DND-41 (cell line): ENCODE measurements around the gene HOXC11.

ENCODE experiments used
- ATAC-seq: fragments of 200-7000 bp; cut with Tn5 transposase; 3 replicates; pipeline ENCODE4 v1.9.1; 2021; ENCODE audit warnings: low read depth; ENCODE audit not compliant: insufficient read depth
- DNase-seq: peaks from one replicate; pipeline ENCODE4 v3.0.0-alpha.2; 2020
- H2AFZ ChIP-seq: 2 replicates; pipeline ENCODE4 v1.6.0; 2012; ENCODE audit warnings: low read depth, low read length
- H3K27ac ChIP-seq: 2 replicates; pipeline ENCODE4 v1.5.1; 2012; ENCODE audit warnings: low read length, inconsistent platforms
- H3K27me3 ChIP-seq: fragments of 200-600 bp; sonication (generic); 2 replicates; pipeline ENCODE4 v1.6.0; 2012; ENCODE audit warnings: low read length, mild to moderate bottlenecking, inconsistent platforms; ENCODE audit not compliant: insufficient read depth, poor library complexity
- H3K36me3 ChIP-seq: 2 replicates; pipeline ENCODE4 v1.5.1; 2012; ENCODE audit warnings: low read length, inconsistent platforms; ENCODE audit not compliant: insufficient read depth
- H3K4me1 ChIP-seq: 2 replicates; pipeline ENCODE4 v1.5.1; 2012; ENCODE audit warnings: mild to moderate bottlenecking, low read length; ENCODE audit not compliant: insufficient read depth
- H3K4me2 ChIP-seq: 2 replicates; pipeline ENCODE4 v1.6.0; 2012; ENCODE audit warnings: mild to moderate bottlenecking, moderate library complexity, low read length, inconsistent platforms; ENCODE audit not compliant: insufficient read depth
- H3K4me3 ChIP-seq, 2 experiments: fragments of 200-600 bp in 1 of 2; shearing (Covaris generic) in 1 of 2; 2 replicates each; pipeline ENCODE4 v1.5.1; 2012 to 2016; ENCODE audit warnings: inconsistent platforms in 2 of 2, low read length in 2 of 2, mild to moderate bottlenecking in 2 of 2, low read depth in 1 of 2, moderate library complexity in 1 of 2
- H3K79me2 ChIP-seq: 2 replicates; pipeline ENCODE4 v1.6.0; 2012; ENCODE audit warnings: low read length, inconsistent platforms; ENCODE audit not compliant: insufficient read depth
- H3K9ac ChIP-seq: 2 replicates; pipeline ENCODE4 v1.6.0; 2012; ENCODE audit warnings: low read depth, mild to moderate bottlenecking, inconsistent platforms, low read length, moderate library complexity
- H3K9me3 ChIP-seq: 2 replicates; pipeline ENCODE4 v1.5.1; 2012; ENCODE audit warnings: low read length, moderate library complexity, mild to moderate bottlenecking, inconsistent platforms; ENCODE audit not compliant: insufficient read depth, severe bottlenecking
- H4K20me1 ChIP-seq: 2 replicates; pipeline ENCODE4 v1.6.0; 2012; ENCODE audit warnings: low read length; ENCODE audit not compliant: insufficient read depth
- EZH2 ChIP-seq: IDR thresholded peaks from 3 replicates; pipeline ENCODE4 v1.6.1; 2012; ENCODE audit warnings: borderline replicate concordance, low read depth, mild to moderate bottlenecking, moderate library complexity, low read length, inconsistent platforms; ENCODE audit not compliant: severe bottlenecking
- TF ChIP-seq, protein P1 (sequence below): IDR thresholded peaks from 2 replicates; pipeline ENCODE4 v1.5.1; 2012; ENCODE audit warnings: borderline replicate concordance, low read length, moderate library complexity, mild to moderate bottlenecking; ENCODE audit not compliant: poor library complexity, severe bottlenecking; ENCODE audit errors: extremely low read depth

The HOXC11 gene

DNA sequence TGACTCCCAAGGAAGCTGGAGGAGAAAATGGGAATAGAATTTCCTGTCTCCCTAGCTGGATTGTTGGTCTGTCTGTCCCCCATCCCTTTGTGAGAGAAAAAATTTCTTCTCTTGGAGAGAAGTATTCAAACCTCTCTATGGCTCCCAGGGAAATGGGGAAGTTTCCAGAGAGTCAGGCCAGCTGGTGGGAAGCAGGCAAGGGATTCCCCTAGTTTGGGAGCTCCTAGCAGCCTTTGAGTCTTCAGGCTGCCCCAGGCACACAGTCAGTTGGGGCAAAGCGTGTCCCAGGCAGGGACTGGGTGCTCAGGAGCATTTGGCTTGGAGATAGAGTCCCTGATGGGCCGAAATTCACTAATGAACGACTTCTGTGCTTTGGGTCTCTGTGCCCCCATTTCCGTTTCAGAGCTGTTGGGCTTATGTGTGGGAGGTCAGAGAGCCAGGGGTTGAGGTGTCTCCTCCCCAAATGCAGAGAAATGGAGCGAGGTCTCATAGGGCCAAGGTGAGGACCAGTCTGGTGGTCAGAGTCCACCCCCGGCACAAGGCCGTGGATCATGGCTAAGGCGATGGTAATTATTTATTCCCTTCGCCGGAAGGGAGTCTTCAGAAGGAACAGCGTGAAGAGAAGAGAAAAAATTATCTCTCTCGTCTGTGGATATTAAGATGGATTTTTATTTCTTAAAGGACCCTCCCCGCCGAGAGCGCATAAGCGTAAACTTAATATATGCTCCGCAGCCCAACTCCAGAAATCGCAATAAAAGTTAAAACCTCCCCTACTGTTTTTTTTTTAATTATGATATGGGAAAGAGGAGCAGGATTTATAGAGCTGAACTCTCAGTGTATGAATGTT is 20.5 kb downstream of the HOXC11 start:
- peaks cover 75% of the 10 kb centered on the region for H3K27me3 ChIP-seq
- no peaks in the 10 kb centered on the region for H4K20me1 ChIP-seq
- H2AFZ ChIP-seq: no peak overlapping the region
- no peak for DNase-seq
- H3K9me3 ChIP-seq: no peaks in the 10 kb centered on the region
- H3K9ac ChIP-seq: no peak overlapping the region
- no peaks in the 10 kb centered on the region for H3K36me3 ChIP-seq
- no peaks in the 10 kb centered on the region for H3K79me2 ChIP-seq
- no peak overlapping the region for H3K4me2 ChIP-seq
- ATAC-seq: no peak
- no peak for TF ChIP-seq EZH2
- TF ChIP-seq, protein P1, sequence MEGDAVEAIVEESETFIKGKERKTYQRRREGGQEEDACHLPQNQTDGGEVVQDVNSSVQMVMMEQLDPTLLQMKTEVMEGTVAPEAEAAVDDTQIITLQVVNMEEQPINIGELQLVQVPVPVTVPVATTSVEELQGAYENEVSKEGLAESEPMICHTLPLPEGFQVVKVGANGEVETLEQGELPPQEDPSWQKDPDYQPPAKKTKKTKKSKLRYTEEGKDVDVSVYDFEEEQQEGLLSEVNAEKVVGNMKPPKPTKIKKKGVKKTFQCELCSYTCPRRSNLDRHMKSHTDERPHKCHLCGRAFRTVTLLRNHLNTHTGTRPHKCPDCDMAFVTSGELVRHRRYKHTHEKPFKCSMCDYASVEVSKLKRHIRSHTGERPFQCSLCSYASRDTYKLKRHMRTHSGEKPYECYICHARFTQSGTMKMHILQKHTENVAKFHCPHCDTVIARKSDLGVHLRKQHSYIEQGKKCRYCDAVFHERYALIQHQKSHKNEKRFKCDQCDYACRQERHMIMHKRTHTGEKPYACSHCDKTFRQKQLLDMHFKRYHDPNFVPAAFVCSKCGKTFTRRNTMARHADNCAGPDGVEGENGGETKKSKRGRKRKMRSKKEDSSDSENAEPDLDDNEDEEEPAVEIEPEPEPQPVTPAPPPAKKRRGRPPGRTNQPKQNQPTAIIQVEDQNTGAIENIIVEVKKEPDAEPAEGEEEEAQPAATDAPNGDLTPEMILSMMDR: no peak
- H3K27ac ChIP-seq: no peak overlapping the region
- no peak overlapping the region for H3K4me3 ChIP-seq
- H3K4me1 ChIP-seq: peaks cover 31% of the 10 kb centered on the region

DNA sequence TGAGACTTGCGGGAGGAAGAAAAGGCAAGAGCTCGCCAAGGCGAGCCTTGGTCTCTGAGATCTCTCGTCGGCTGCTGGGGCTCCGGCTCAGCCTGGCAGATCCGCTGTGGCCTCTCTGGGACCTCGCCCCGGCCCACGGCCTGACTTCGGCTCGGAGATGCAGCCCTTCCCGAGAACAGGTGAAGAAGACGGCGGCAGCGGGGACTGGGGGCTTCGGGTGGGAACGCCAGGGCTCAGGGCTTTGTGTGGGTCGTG is 21.0 kb downstream of the HOXC11 start:
- H3K27me3 ChIP-seq: peaks cover 70% of the 10 kb centered on the region
- DNase-seq: no peak

GRCh38 chr12:53994264-53995001 is 21.5 kb downstream of the HOXC11 start:
- H3K9ac ChIP-seq: no peak overlapping the region
- ATAC-seq (no peak), DNase-seq (no peak)
- no peak overlapping the region for H2AFZ ChIP-seq
- no peaks in the 10 kb centered on the region for H3K9me3 ChIP-seq
- H3K4me3 ChIP-seq: no peak overlapping the region
- no peaks in the 10 kb centered on the region for H3K79me2 ChIP-seq
- peaks cover 21% of the 10 kb centered on the region for H3K4me1 ChIP-seq
- no peaks in the 10 kb centered on the region for H3K36me3 ChIP-seq
- no peaks in the 10 kb centered on the region for H4K20me1 ChIP-seq
- no peak overlapping the region for H3K27ac ChIP-seq
- H3K27me3 ChIP-seq: peaks cover 65% of the 10 kb centered on the region
- TF ChIP-seq, protein P1: no peak
- TF ChIP-seq EZH2: no peak
- H3K4me2 ChIP-seq: no peak overlapping the region

More for the DNA sequence above, 21.0 kb downstream of the HOXC11 start:
- Histone ChIP-seq H3K27ac (no peak overlapping the region), H4K20me1 (no peaks in the 10 kb centered on the region), H3K4me2 (no peak overlapping the region), H3K79me2 (no peaks in the 10 kb centered on the region), H3K9ac (no peak overlapping the region), H2AFZ (no peak overlapping the region), H3K4me3 (no peak overlapping the region), H3K36me3 (no peaks in the 10 kb centered on the region), H3K4me1 (peaks cover 26% of the 10 kb centered on the region), H3K9me3 (no peaks in the 10 kb centered on the region)
- no peak for ATAC-seq
- TF ChIP-seq, protein P1: no peak
- no peak for TF ChIP-seq EZH2
